D721Med (cell line): ENCODE data around the gene CFDP1.

Source experiments
- DNase-seq: peaks from one replicate; pipeline ENCODE4 v3.0.0; 2011; ENCODE audit warnings: low spot score; ENCODE audit not compliant: insufficient read length
- FAIRE-seq: peaks from 2 replicates; lab custom pipeline; 2011; peaks lifted over from hg19 to GRCh38; lab: Jason Lieb, UNC
- CTCF ChIP-seq: IDR thresholded peaks from 2 replicates; pipeline ENCODE4 v1.5.1; 2012; ENCODE audit warnings: mild to moderate bottlenecking, control low read depth; ENCODE audit not compliant: insufficient read depth; ENCODE audit errors: missing control alignments

Gene CFDP1

GRCh38 chr16:75462806-75463205 lies 29.5 kb upstream of the CFDP1 start:
- no peak for DNase-seq
- no peak for FAIRE-seq
- TF ChIP-seq CTCF, result no peak

- DNase-seq, result no peak
- no peak for FAIRE-seq
- TF ChIP-seq CTCF, result no peak
These were observed 28.3 kb upstream of the CFDP1 start for GRCh38 chr16:75461575-75461974.

- DNase-seq (no peak), FAIRE-seq (no peak)
- no peak for TF ChIP-seq CTCF
These were observed 27.1 kb upstream of the CFDP1 start for GRCh38 chr16:75460446-75460845.

GRCh38 chr16:75459691-75460090 lies 26.4 kb upstream of the CFDP1 start:
- DNase-seq, result no peak
- no peak for TF ChIP-seq CTCF
- FAIRE-seq, result no peak

- DNase-seq, result no peak
- FAIRE-seq, result no peak
- TF ChIP-seq CTCF, result no peak
These were observed 25.1 kb upstream of the CFDP1 start for GRCh38 chr16:75458439-75458838.

- FAIRE-seq (no peak), DNase-seq (no peak)
- no peak for TF ChIP-seq CTCF
These were observed 24.7 kb upstream of the CFDP1 start for GRCh38 chr16:75458029-75458428.

- no peak for DNase-seq
- FAIRE-seq, result no peak
- no peak for TF ChIP-seq CTCF
These were observed 24.2 kb upstream of the CFDP1 start for GRCh38 chr16:75457485-75458021.
